Glomerular visceral epithelial cell (primary cell): ENCODE data around the gene KCNH2.
"Not testable (repeated sequence)": the region's sequence is repeated elsewhere in the genome, so short reads cannot be mapped to it uniquely, and the experiment has no call there.

ENCODE experiments used
- DNase-seq: peaks from one replicate; pipeline ENCODE4 v3.0.0-alpha.2; 2016; ENCODE audit errors: extremely low spot score

Gene KCNH2

GRCh38 chr7:151012911-151013347, 34.8 kb upstream of the KCNH2 start:
- DNase-seq = peak; percentile 31

DNA sequence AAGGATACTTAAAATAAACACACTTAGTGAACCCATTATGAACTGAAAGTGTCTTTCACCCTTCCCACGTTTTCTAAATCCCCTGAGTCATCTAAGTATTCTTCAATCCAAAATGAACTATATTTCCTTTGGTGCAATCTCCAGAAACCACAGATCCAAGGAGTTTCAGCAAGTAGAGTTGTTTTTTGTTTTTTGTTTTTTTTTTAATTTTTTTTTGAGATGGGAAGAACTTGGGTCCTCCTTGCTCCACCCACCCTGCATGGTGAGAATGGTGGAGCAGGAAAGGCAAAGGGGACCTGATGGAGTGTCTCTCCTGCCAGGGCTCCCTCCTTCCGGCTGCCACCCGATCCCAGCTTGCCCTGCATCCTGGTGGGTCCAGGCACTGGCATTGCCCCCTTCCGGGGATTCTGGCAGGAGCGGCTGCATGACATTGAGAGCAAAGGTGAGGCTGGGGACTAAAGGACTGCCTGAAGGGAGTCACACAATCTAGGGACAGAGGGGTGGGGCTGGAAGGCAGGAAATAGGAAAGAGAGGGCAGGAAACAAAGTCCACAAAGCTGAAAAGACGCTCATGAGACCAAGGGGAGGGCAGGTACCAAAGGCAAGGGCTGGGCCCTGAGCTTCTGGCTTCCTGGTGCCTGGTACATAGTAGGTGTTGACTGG, 34.0 kb upstream of the KCNH2 start:
- DNase-seq = no peak

DNA sequence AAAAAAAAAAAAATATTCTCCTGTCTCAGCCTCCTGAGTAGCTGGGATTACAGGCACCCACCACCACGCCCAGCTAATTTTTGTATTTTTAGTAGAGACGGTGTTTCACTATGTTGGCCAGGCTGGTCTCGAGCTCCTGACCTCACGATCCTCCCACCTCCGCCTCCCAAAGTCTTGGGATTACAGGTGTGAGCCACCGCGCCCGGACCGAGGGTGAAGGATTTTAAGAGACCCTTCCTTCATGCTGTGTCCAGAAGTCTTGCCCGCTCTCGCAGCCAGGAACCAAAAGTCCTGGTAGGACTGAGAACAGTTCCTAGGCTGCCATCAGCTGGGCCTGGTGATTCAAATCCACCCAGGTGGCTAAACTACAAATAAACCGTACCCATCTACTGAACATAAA, 33.5 kb upstream of the KCNH2 start:
- not testable (repeated sequence) for DNase-seq

- DNase-seq = no peak
Observed at GRCh38 chr7:151011097-151011409, 32.9 kb upstream of the KCNH2 start.

DNA sequence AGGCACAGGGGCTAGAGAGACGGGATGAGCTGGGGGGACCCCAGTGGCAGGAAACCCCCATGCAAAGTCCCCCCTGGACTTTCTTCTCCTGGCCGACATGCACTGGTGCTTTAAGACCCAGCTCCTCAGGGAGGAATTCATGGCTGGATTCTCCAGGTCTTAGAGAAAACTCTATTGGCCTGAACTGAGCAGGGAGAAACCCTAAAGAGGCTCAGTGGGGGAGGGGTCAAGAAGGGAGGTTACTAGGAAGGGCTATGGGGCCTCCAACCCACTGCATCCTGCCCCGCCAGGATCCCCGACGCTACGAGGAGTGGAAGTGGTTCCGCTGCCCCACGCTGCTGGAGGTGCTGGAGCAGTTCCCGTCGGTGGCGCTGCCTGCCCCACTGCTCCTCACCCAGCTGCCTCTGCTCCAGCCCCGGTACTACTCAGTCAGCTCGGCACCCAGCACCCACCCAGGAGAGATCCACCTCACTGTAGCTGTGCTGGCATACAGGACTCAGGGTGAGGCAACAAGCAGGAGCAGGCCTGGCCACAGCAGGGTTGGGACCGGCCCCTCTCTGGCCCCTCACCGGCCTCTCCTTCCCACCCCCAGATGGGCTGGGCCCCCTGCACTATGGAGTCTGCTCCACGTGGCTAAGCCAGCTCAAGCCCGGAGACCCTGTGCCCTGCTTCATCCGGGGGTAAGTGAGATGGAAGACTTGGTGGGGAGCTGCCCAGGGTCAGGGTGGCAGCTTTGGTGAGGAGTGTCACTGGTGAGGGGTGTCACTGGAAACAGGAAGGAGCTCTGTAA, 32.4 kb upstream of the KCNH2 start:
- DNase-seq = peak; percentile 31

GRCh38 chr7:151010037-151010306, 31.9 kb upstream of the KCNH2 start:
- DNase-seq = no peak

DNA sequence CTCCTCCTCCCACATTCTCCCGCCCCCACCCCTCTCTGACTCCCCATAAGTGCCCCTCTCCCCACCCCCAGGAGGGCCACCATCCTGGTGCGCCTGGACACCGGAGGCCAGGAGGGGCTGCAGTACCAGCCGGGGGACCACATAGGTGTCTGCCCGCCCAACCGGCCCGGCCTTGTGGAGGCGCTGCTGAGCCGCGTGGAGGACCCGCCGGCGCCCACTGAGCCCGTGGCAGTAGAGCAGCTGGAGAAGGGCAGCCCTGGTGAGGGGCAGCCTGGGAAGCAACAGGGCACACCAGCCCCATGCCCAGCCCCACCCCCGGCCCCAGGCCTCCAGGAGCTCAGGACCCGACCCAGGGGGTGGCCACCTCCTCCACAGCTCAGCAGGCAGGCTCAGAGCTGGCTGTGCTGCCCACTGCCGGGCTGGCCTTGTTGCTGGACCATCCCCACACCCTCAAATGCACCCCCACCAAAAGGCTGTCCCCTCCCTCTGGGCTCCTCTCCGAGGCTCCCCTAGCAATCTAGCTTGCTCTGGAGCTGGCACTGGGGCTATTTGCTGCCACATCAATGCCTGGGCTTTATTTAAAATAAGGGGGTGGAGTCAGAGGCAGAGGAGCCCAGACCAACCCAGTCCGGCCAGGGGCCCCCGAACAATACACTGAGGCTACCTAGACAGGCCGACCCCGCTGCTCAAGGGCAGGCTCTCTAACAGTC, 31.4 kb upstream of the KCNH2 start:
- DNase-seq = no peak

DNA sequence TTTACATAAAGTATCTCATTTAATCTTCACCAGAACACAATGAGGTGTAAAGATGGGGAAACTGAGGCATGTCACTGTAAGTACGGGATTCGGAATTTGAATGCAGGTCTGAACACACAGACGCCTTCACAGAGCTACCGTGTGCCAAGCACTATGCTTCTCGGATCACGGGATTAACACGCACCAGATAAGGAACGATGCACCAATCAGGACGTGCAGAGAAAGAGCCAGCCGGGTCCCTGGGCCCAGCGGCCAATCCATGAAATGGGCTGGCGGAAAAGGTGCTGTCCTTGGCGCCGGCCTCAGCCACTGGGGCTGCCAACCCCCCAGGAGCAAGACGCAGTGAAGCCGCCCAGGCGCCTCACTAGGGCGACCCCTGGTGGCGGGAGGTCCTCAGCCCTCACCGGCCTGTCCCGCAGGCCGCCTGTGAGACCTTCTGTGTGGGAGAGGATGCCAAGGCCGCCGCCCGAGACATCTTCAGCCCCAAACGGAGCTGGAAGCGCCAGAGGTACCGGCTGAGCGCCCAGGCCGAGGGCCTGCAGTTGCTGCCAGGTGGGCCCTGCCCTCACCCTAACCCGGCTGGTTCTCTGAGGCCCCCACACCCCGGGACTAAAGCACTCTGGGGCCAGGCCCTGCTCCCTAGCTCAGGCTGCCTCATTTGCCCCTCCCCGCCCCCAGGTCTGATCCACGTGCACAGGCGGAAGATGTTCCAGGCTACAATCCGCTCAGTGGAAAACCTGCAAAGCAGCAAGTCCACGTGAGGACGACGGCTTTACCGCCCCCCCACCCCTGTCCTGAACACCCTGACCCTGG, 30.6 kb upstream of the KCNH2 start:
- DNase-seq = peak; percentile 34

DNA sequence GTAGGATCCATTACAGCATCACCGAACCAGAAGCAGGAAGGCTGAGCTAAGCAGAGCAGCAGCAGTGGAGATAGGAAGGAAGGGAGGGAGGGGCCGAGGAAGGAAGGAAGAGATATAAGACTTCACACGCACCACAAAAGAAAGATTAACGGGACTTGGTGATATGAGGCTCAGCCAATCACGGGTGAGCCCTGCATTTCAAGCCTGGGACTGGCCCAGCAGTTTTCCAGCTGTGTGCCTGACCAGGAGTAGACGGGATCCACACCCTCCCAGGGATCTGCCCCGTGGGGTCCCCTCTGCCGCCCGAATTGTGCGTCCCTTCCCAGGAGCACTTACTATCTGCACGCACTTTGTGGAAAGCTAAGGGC, 30.0 kb upstream of the KCNH2 start:
- DNase-seq = no peak

- DNase-seq = no peak
Observed at GRCh38 chr7:151007469-151007898, 29.4 kb upstream of the KCNH2 start.

- DNase-seq = no peak
Observed at GRCh38 chr7:151006590-151007300, 28.6 kb upstream of the KCNH2 start.

DNA sequence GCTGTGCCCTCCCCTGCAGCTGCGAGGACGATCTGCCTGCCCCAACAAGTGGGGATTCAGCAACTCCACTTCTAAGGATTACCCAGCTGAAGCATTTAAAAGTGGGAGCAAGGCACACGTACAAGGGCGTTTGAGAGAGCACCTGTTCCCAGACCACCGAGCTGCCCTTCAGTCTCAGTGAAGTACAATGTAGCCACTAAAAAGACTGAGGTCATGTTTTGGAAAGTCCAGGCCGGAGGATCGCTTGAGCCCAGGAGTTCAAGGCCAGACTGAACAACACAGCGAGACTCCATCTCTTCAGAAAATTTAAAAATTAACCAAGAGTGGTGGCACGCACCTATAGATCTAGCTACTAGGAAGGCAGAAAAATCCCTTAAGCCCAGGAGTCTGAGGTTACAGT, 27.4 kb upstream of the KCNH2 start:
- DNase-seq = no peak

GRCh38 chr7:151003572-151003971, 25.5 kb upstream of the KCNH2 start:
- no peak for DNase-seq

DNA sequence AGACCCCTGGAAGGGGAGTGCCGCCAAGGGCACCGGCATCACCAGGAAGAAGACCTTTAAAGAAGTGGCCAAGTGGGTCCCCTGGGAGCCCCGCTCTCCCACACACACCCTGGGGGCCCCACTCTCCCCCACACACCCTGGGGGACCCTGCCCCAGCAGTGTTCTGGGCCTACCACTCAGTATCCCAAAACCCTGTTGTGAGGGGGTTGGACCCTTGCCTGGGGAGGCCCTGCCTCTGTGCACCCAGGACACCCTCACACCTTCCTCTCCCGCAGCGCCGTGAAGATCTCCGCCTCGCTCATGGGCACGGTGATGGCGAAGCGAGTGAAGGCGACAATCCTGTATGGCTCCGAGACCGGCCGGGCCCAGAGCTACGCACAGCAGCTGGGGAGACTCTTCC, 23.4 kb upstream of the KCNH2 start:
- DNase-seq = no peak

DNA sequence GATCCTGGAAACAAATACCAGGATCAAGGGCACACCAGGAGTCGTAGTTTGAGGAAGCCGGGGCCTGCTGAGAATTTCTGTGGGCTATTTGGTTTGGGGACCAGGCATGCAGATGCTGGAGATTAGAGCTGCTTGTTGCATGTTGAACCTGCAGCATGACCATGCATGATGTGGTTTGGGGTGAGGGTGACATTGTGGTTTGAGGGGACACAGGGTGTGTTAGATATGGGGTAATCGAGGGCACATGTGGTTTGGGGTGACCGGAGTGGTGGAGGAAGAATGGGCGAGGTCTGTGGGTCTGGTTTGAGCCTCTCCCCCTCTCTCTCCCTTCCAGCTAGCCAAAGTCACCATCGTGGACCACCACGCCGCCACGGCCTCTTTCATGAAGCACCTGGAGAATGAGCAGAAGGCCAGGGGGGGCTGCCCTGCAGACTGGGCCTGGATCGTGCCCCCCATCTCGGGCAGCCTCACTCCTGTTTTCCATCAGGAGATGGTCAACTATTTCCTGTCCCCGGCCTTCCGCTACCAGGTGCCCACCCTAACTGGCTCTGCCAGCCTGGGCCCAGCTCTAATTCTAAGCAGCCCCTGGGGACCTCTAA, 22.9 kb upstream of the KCNH2 start:
- DNase-seq = no peak

DNA sequence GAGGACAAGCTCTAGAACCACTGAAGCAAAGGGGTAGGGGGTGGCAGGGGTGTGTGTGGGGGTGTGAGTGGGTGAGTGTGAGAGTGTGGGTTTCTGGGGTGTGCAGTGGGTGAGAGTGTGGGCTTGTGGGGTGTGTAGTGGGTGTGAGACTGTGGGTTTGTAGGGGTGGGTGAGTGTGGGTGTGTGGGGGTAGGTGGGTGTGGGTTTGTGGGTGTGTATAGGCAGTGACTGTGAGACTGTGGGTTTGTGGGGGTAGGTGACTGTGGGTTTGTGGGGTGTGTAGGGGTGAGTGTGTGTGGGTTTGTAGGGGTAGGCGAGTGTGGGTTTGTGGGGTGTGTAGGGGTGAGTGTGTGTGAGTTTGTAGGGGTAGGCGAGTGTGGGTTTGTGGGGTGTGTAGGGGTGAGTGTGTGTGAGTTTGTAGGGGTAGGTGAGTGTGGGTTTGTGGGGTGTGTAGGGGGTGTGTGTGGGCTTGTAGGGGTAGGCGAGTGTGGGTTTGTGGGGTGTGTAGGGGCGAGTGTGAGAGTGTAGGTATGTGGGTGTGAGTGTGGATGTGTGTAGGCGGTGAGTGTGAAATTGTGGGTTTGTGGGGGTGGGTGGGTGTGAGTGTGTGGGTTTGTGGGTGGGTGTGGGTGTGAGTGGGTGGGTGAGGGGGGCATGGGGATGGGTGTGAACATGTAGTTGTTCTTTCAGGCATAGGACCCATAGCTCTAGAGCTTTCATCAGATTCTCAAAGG, 21.5 kb upstream of the KCNH2 start:
- DNase-seq = no peak

- no peak for DNase-seq
Observed at GRCh38 chr7:150999001-150999400, 20.9 kb upstream of the KCNH2 start.

GRCh38 chr7:150998341-150998740, 20.2 kb upstream of the KCNH2 start:
- no peak for DNase-seq

DNA sequence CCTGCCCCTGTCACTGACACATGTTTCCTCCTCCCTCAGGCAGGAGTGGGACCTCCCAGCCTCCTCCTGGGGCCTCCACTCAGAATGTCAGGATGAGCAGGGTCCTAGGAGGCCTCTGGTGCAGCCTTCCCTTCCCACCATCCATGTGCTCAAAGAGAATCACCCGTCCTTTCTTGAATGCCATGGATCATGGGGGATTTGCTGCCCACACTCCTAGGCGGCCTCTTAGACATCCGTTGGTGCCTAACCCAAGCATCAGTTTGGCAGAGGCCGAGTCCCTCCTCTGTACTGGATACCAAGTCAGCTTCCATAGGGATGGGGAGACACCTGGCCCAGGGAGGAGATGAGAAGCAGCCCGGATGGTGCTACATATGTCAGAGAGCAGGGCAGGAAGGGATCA, 19.7 kb upstream of the KCNH2 start:
- no peak for DNase-seq

GRCh38 chr7:150997075-150997511, 19.0 kb upstream of the KCNH2 start:
- no peak for DNase-seq
